Endothelial cell of umbilical vein (primary cell): ENCODE results near the gene ADAT3. TPM values are rescaled to one million over a fixed set of nuclear protein-coding genes. Genes with fewer than 3 reads are reported as not detected.
A peak's percentile ranks its signal among the peaks of the same experiment; 100 is the strongest.

ENCODE experiments used
- BruUV-seq: library from RNA; stranded (reverse); fragments of 400-500 nt; replicated peaks from 2 replicates; lab custom pipeline; 2021; lab: Mats Ljungman, UMichigan
- CTCF ChIA-PET: fragments of 300-600, 350-600 bp; sonication (Branson Sonifier 250); formaldehyde crosslinking; loops from one replicate; lab custom pipeline; 2021; ENCODE audit warnings: antibody characterized with exemption, inconsistent platforms; lab: Charles Lee
- POLR2A ChIA-PET: fragments of 300-600, 350-600 bp; sonication (Branson Sonifier 250); formaldehyde crosslinking; loops from one replicate; lab custom pipeline; 2021; ENCODE audit warnings: antibody characterized with exemption, inconsistent platforms; lab: Charles Lee
- DNase-seq: peaks from one replicate; pipeline ENCODE4 v3.0.0-alpha.2; 2011; ENCODE audit warnings: low read depth, low spot score
- FAIRE-seq: peaks from 2 replicates; lab custom pipeline; 2011; peaks lifted over from hg19 to GRCh38; lab: Jason Lieb, UNC
- H2AFZ ChIP-seq: 2 replicates; pipeline ENCODE4 v1.6.0; 2012; ENCODE audit warnings: low read depth, low read length, control low read depth, inconsistent platforms
- H3K27ac ChIP-seq: 2 replicates; pipeline ENCODE4 v1.5.1; 2011; ENCODE audit warnings: low read depth, mild to moderate bottlenecking, control low read depth, low read length, moderate library complexity; ENCODE audit not compliant: insufficient read depth
- H3K27me3 ChIP-seq, 2 experiments: 2 replicates each; pipeline versions ENCODE4 v1.6.0 to v1.6.1; 2011; ENCODE audit warnings: low read length in 2 of 2, mixed read lengths in 1 of 2; ENCODE audit not compliant: control insufficient read depth in 2 of 2, insufficient read depth in 2 of 2
- H3K36me3 ChIP-seq, 2 experiments: 2 replicates in 1 of 2; 3 replicates in 1 of 2; pipeline ENCODE4 v1.5.1; 2011; ENCODE audit warnings: low read length in 2 of 2, mild to moderate bottlenecking in 1 of 2, moderate library complexity in 1 of 2; ENCODE audit not compliant: control insufficient read depth in 2 of 2, insufficient read depth in 2 of 2; ENCODE audit errors: extremely low read depth in 1 of 2
- H3K4me1 ChIP-seq: 3 replicates; pipeline ENCODE4 v1.5.1; 2011; ENCODE audit warnings: mild to moderate bottlenecking, low read length; ENCODE audit not compliant: control insufficient read depth, insufficient read depth; ENCODE audit errors: extremely low read depth
- H3K4me2 ChIP-seq: 2 replicates; pipeline ENCODE4 v1.6.1; 2011; ENCODE audit warnings: low read length, control low read depth, mixed read lengths; ENCODE audit not compliant: insufficient read depth
- H3K4me3 ChIP-seq, 3 experiments: fragments of 200-600 bp in 1 of 3; sonication (generic), shearing (Covaris generic) in 1 of 3; replicated peaks in 1 of 3; 2 replicates each; pipeline ENCODE4 v1.5.1; 2011 to 2016; ENCODE audit warnings: control low read depth in 3 of 3, low read length in 3 of 3, mild to moderate bottlenecking in 2 of 3, inconsistent platforms in 1 of 3, low read depth in 1 of 3, moderate library complexity in 1 of 3; ENCODE audit not compliant: insufficient read depth in 1 of 3
- H3K79me2 ChIP-seq: 2 replicates; pipeline ENCODE4 v1.6.0; 2012; ENCODE audit warnings: low read length, inconsistent platforms; ENCODE audit not compliant: control insufficient read depth, insufficient read depth
- H3K9ac ChIP-seq: replicated peaks from 2 replicates; pipeline ENCODE3; 2011; ENCODE audit warnings: low read length, control low read depth; ENCODE audit not compliant: insufficient read depth; ENCODE audit errors: extremely low read depth
- H3K9me1 ChIP-seq: replicated peaks from 3 replicates; pipeline ENCODE4 v1.6.0; 2011; ENCODE audit warnings: mild to moderate bottlenecking, low read length; ENCODE audit not compliant: control insufficient read depth, insufficient read depth; ENCODE audit errors: extremely low read depth
- H3K9me3 ChIP-seq: replicated peaks from 2 replicates; pipeline ENCODE4 v1.5.1; 2012; ENCODE audit warnings: low read length, inconsistent platforms; ENCODE audit not compliant: control insufficient read depth, insufficient read depth
- H4K20me1 ChIP-seq: replicated peaks from 2 replicates; pipeline ENCODE3; 2011; ENCODE audit warnings: mild to moderate bottlenecking, low read length; ENCODE audit not compliant: control insufficient read depth, insufficient read depth; ENCODE audit errors: extremely low read depth
- CTCF ChIP-seq, 2 donors: IDR thresholded peaks; 1 replicate in 1 of 2; 2 replicates in 1 of 2; pipeline ENCODE4 v1.5.1; 2011; ENCODE audit warnings: low read length in 2 of 2, mild to moderate bottlenecking in 2 of 2, moderate library complexity in 2 of 2, control low read depth in 1 of 2, inconsistent platforms in 1 of 2, low read depth in 1 of 2; ENCODE audit not compliant: insufficient read depth in 1 of 2; ENCODE audit errors: extremely low read depth in 1 of 2
- EZH2 ChIP-seq: IDR thresholded peaks from 2 replicates; pipeline ENCODE4 v1.6.1; 2012; ENCODE audit warnings: borderline replicate concordance, low read depth, mild to moderate bottlenecking, moderate library complexity, low read length, inconsistent platforms; ENCODE audit not compliant: severe bottlenecking
- FOS ChIP-seq: IDR thresholded peaks from 2 replicates; pipeline ENCODE4 v1.6.1; 2011; ENCODE audit warnings: mild to moderate bottlenecking, low read length, moderate library complexity, borderline replicate concordance; ENCODE audit not compliant: insufficient read depth
- GATA2 ChIP-seq: IDR thresholded peaks from 2 replicates; pipeline ENCODE4 v1.7.0; 2011; ENCODE audit warnings: low read depth, mild to moderate bottlenecking, moderate library complexity, mixed read lengths, low read length; ENCODE audit not compliant: insufficient read length, insufficient read depth
- JUN ChIP-seq: IDR thresholded peaks from 2 replicates; pipeline ENCODE4 v1.6.1; 2011; ENCODE audit warnings: borderline replicate concordance, low read depth; ENCODE audit not compliant: insufficient read length, insufficient read depth
- MAX ChIP-seq: IDR thresholded peaks from 2 replicates; pipeline ENCODE4 v1.6.1; 2011; ENCODE audit not compliant: insufficient read depth, insufficient read length
- MYC ChIP-seq: IDR thresholded peaks from one replicate; pipeline ENCODE4 v1.6.1; 2011; ENCODE audit warnings: mild to moderate bottlenecking, low read depth, low read length
- POLR2A ChIP-seq: IDR thresholded peaks from 2 replicates; pipeline ENCODE4 v1.6.1; 2012; ENCODE audit warnings: low read depth, mild to moderate bottlenecking, control low read depth, low read length
- POLR2AphosphoS5 ChIP-seq: IDR thresholded peaks from 2 replicates; pipeline ENCODE4 v1.6.1; 2012; ENCODE audit warnings: low read depth, mild to moderate bottlenecking, control low read depth, low read length, moderate library complexity; ENCODE audit not compliant: insufficient read depth
- dilution Hi-C: fragments of 300-500 bp; cut with MboI; formaldehyde crosslinking; loops from one replicate; pipeline ENCODE4 v1.15.0; 2019; ENCODE audit warnings: low sequenced_read_pairs; ENCODE audit not compliant: extremely low pct_ligation_motif_present
- intact Hi-C: fragments of 100-400 bp; cut with micrococcal nuclease; formaldehyde crosslinking; loops from one replicate; pipeline ENCODE4 v1.10.0; 2022
- polyA plus RNA-seq, 4 experiments: library from polyadenylated mRNA; depleted of rRNA in 3 of 4; stranded (reverse) in 3 of 4; unstranded in 1 of 4; fragments of >200 nt; gene quantifications; 2 replicates each; pipeline versions ENCODE4 v1.2.1 to v1.2.3, GENCODE V29; 2011 to 2012; ENCODE audit warnings: missing spikeins in 1 of 4
- total RNA-seq: library from RNA; stranded (reverse); gene quantifications from 2 replicates; pipeline ENCODE4 v1.2.3, GENCODE V29; 2021

The ADAT3 gene
- total and polyA plus RNA-seq, 2 donors (not counting 3 experiments of a cell fraction or from before 2014, with no cell fraction given) = 5.7 to 11.7 TPM

GRCh38 chr19:1904860-1905109, 414 bp upstream of the ADAT3 start:
- no TSS peak for BruUV-seq
- H3K9ac ChIP-seq = no peak overlapping the region
- H3K27me3 ChIP-seq = no peaks in the 10 kb centered on the region
- H2AFZ ChIP-seq = peak overlapping the region; percentile 59
- POLR2A ChIA-PET = no interaction called here
- dilution Hi-C loops (no loop called here), intact Hi-C loops (loop anchor here (1.0 kb wide), 3 partner anchors 19 to 40 kb away; partner anchors contain the start of gene ABHD17A)
- peaks cover 36% of the 10 kb centered on the region for H3K79me2 ChIP-seq
- CTCF ChIA-PET = no interaction called here
- no peaks in the 10 kb centered on the region for H3K9me1 ChIP-seq
- no peaks in the 10 kb centered on the region for H3K9me3 ChIP-seq
- H3K4me3 ChIP-seq = no peak overlapping the region
- H3K4me1 ChIP-seq = no peaks in the 10 kb centered on the region
- DNase-seq = no peak
- no peak overlapping the region for H3K4me2 ChIP-seq
- no peak for FAIRE-seq
- no peaks in the 10 kb centered on the region for H3K36me3 ChIP-seq
- TF ChIP-seq MAX (no peak), POLR2AphosphoS5 (no peak), EZH2 (no peak), FOS (no peak), POLR2A (no peak), MYC (no peak), JUN (no peak), CTCF (IDR thresholded peaks at IDR 0.05; ENCODE audit: extremely low read depth in 1 of 2, insufficient read depth in 1 of 2, low read depth in 1 of 2, low read length in 2 of 2) (no peak), GATA2 (no peak)
- H3K27ac ChIP-seq = no peak overlapping the region
- no peaks in the 10 kb centered on the region for H4K20me1 ChIP-seq
